ENCODE measurements around the gene PRKD2.

Gene PRKD2

GRCh38 chr19:46741447-46741846 is 24.5 kb upstream of the PRKD2 start:
- DNase-seq = no peak

GRCh38 chr19:46739290-46739771 is 22.4 kb upstream of the PRKD2 start:
- no peak for DNase-seq

GRCh38 chr19:46737761-46738171 is 20.9 kb upstream of the PRKD2 start:
- DNase-seq = no peak

GRCh38 chr19:46737298-46737654 is 20.4 kb upstream of the PRKD2 start:
- no peak for DNase-seq

- DNase-seq = no peak
Observed at GRCh38 chr19:46736531-46737297, 19.8 kb upstream of the PRKD2 start.

- no peak for DNase-seq
Observed at GRCh38 chr19:46733690-46734292, 16.9 kb upstream of the PRKD2 start.

GRCh38 chr19:46732966-46733689 is 16.2 kb upstream of the PRKD2 start:
- no peak for DNase-seq

- no peak for DNase-seq
Observed at GRCh38 chr19:46732172-46732938, 15.4 kb upstream of the PRKD2 start.

GRCh38 chr19:46731584-46731983 is 14.7 kb upstream of the PRKD2 start:
- no peak for DNase-seq

- no peak for DNase-seq
Observed at GRCh38 chr19:46731007-46731501, 14.1 kb upstream of the PRKD2 start.

- no peak for DNase-seq
Observed at GRCh38 chr19:46730595-46730994, 13.7 kb upstream of the PRKD2 start.

GRCh38 chr19:46730187-46730586 is 13.3 kb upstream of the PRKD2 start:
- DNase-seq = no peak

GRCh38 chr19:46729696-46730095 is 12.8 kb upstream of the PRKD2 start:
- DNase-seq = no peak

GRCh38 chr19:46728693-46729339 is 11.9 kb upstream of the PRKD2 start:
- peak; percentile 51 for DNase-seq

- no peak for DNase-seq
Observed at GRCh38 chr19:46728208-46728607, 11.3 kb upstream of the PRKD2 start.

- no peak for DNase-seq
Observed at GRCh38 chr19:46727757-46728156, 10.8 kb upstream of the PRKD2 start.

GRCh38 chr19:46726971-46727501 is 10.1 kb upstream of the PRKD2 start:
- DNase-seq = no peak

GRCh38 chr19:46726551-46726950 is 9.6 kb upstream of the PRKD2 start:
- no peak for DNase-seq

- no peak for DNase-seq
Observed at GRCh38 chr19:46725859-46726393, 9.0 kb upstream of the PRKD2 start.

GRCh38 chr19:46725036-46725820 is 8.3 kb upstream of the PRKD2 start:
- no peak for DNase-seq

GRCh38 chr19:46724468-46724867 is 7.6 kb upstream of the PRKD2 start:
- DNase-seq = no peak

Measured in NCI-H69 (cell line).